GM12878 (cell line): ENCODE measurements around the gene NDE1. TPM values are rescaled to one million over a fixed set of nuclear protein-coding genes. Genes with fewer than 3 reads are reported as not detected.
"Not testable (repeated sequence)": the region's sequence is repeated elsewhere in the genome, so short reads cannot be mapped to it uniquely, and the experiment has no call there.

ENCODE experiments used
- ATAC-seq: fragments of 200-7000 bp; cut with Tn5 transposase; 3 replicates; pipeline ENCODE4 v1.9.1; 2020; ENCODE audit warnings: mild to moderate bottlenecking, moderate library complexity
- BruUV-seq: library from RNA; stranded (reverse); fragments of 400-500 nt; replicated peaks from 2 replicates; lab custom pipeline; 2021; lab: Mats Ljungman, UMichigan
- CTCF ChIA-PET: fragments of 300-600 bp; sonication (Branson Sonifier 250); formaldehyde crosslinking; extraction: SDS; loops from one replicate; lab custom pipeline; 2021; ENCODE audit warnings: inconsistent platforms; lab: Yijun Ruan, JAX
- POLR2A ChIA-PET: fragments of 350-600 bp; formaldehyde crosslinking; extraction: SDS; loops from one replicate; lab custom pipeline; 2021; ENCODE audit warnings: inconsistent platforms; lab: Charles Lee
- RAD21 ChIA-PET: fragments of 300-600 bp; sonication (Branson Sonifier 250); formaldehyde crosslinking; loops from one replicate; lab custom pipeline; 2023; ENCODE audit warnings: antibody characterized with exemption; ENCODE audit not compliant: unreplicated experiment; lab: Charles Lee
- SMC1A ChIA-PET: fragments of 300-600 bp; sonication (Branson Sonifier 250); formaldehyde crosslinking; loops from one replicate; lab custom pipeline; 2023; ENCODE audit not compliant: unreplicated experiment, uncharacterized antibody; lab: Charles Lee
- DNase-seq: peaks from one replicate; pipeline ENCODE4 v3.0.0-alpha.2; 2011; ENCODE audit warnings: low read depth, low spot score
- FAIRE-seq: peaks from 3 replicates; lab custom pipeline; 2011; peaks lifted over from hg19 to GRCh38; lab: Jason Lieb, UNC
- H2AFZ ChIP-seq: 2 replicates; pipeline ENCODE4 v1.6.0; 2011; ENCODE audit warnings: low read depth, low read length, control low read depth; ENCODE audit not compliant: control insufficient read depth
- H3K27ac ChIP-seq: 2 replicates; pipeline ENCODE4 v1.5.1; 2011; ENCODE audit warnings: control low read depth; ENCODE audit not compliant: control insufficient read depth, insufficient read depth
- H3K27me3 ChIP-seq, 2 experiments: replicated peaks in 1 of 2; 2 replicates each; pipeline versions ENCODE4 v1.6.0 to v1.6.1; 2011; ENCODE audit warnings: low read length in 1 of 2; ENCODE audit not compliant: control insufficient read depth in 2 of 2, insufficient read depth in 2 of 2
- H3K36me3 ChIP-seq, 2 experiments: 2 replicates each; pipeline ENCODE4 v1.5.1; 2011; ENCODE audit warnings: low read length in 1 of 2; ENCODE audit not compliant: control insufficient read depth in 2 of 2, insufficient read depth in 2 of 2
- H3K4me1 ChIP-seq: 2 replicates; pipeline ENCODE4 v1.6.1; 2011; ENCODE audit warnings: mild to moderate bottlenecking, low read length, moderate library complexity, mixed read lengths; ENCODE audit not compliant: control insufficient read depth, insufficient read depth
- H3K4me2 ChIP-seq: 2 replicates; pipeline ENCODE4 v1.6.0; 2011; ENCODE audit warnings: control low read depth; ENCODE audit not compliant: control insufficient read depth, insufficient read depth
- H3K4me3 ChIP-seq: fragments of 200-600 bp; sonication (generic); 2 replicates; pipeline ENCODE4 v1.5.1; 2016
- H3K79me2 ChIP-seq: 2 replicates; pipeline ENCODE4 v1.6.0; 2011; ENCODE audit warnings: low read length; ENCODE audit not compliant: control insufficient read depth, insufficient read depth
- H3K9ac ChIP-seq: 2 replicates; pipeline ENCODE4 v1.8.0; 2011; ENCODE audit warnings: low read length, control low read depth, mixed read lengths; ENCODE audit not compliant: control insufficient read depth, insufficient read depth
- H3K9me3 ChIP-seq: replicated peaks from 3 replicates; pipeline ENCODE4 v1.5.1; 2011; ENCODE audit warnings: mild to moderate bottlenecking, low read length; ENCODE audit not compliant: control insufficient read depth, insufficient read depth
- H4K20me1 ChIP-seq: 2 replicates; pipeline ENCODE4 v1.6.0; 2011; ENCODE audit not compliant: control insufficient read depth, insufficient read depth
- CBX3 ChIP-seq: fragments of 200-600 bp; sonication (generic); IDR thresholded peaks from 2 replicates; pipeline ENCODE4 v1.6.1; 2016; ENCODE audit warnings: low read depth, borderline replicate concordance
- E2F8 ChIP-seq: fragments of 450-650 bp; IDR thresholded peaks from 2 replicates; pipeline ENCODE4 v1.6.1; 2018; ENCODE audit warnings: mild to moderate bottlenecking, low read depth, moderate library complexity; ENCODE audit not compliant: partially characterized antibody
- KLF5 ChIP-seq: fragments of 450-650 bp; IDR thresholded peaks from 2 replicates; pipeline ENCODE4 v1.6.1; 2014; ENCODE audit warnings: mild to moderate bottlenecking; ENCODE audit not compliant: partially characterized antibody
- MTA3 ChIP-seq: IDR thresholded peaks from 2 replicates; pipeline ENCODE4 v1.6.1; 2012; ENCODE audit warnings: low read length, inconsistent platforms, borderline replicate concordance
- NKRF ChIP-seq: fragments of 450-650 bp; conservative IDR thresholded peaks from 2 replicates; pipeline ENCODE4 v1.6.1; 2017; ENCODE audit warnings: mild to moderate bottlenecking, moderate library complexity
- RUNX3 ChIP-seq: IDR thresholded peaks from 2 replicates; pipeline ENCODE4 v1.6.1; 2012; ENCODE audit warnings: low read length, inconsistent platforms
- ZBTB33 ChIP-seq: fragments of 450-650 bp; IDR thresholded peaks from 2 replicates; pipeline ENCODE4 v1.6.1; 2017; ENCODE audit warnings: mild to moderate bottlenecking
- WGBS: methylation state at CpG from one replicate; pipeline ENCODE4 v1.1.6; 2016; ENCODE audit warnings: low lambda C conversion rate; ENCODE audit not compliant: insufficient replicate concordance, insufficient coverage; ENCODE audit errors: missing lambda C conversion rate; 5-methylcytosine and 5-hydroxymethylcytosine counted together
- in situ Hi-C: fragments of 300-500 bp; cut with MboI; formaldehyde crosslinking; loops from 9 replicates; pipeline ENCODE4 v1.14.3; 2018; ENCODE audit warnings: mixed read lengths
- intact Hi-C: fragments of 100-400 bp; cut with micrococcal nuclease; formaldehyde crosslinking; loops from one replicate; pipeline ENCODE4 v1.14.2; 2022; ENCODE audit not compliant: unreplicated experiment
- polyA plus RNA-seq, 11 experiments: library from polyadenylated mRNA; depleted of rRNA in 4 of 11; unstranded in 6 of 11; stranded (reverse) in 5 of 11; fragments of >200 nt; fragmentation: Nextera tagmentation in 4 of 11; fragmentation: Illumina TruSeq in 1 of 11; extraction: Ambion mirVana in 4 of 11; extraction: Trizol in 1 of 11; gene quantifications; 1 replicate in 1 of 11; 2 replicates in 10 of 11; pipeline versions ENCODE4 v1.2.1 to v1.2.3, GENCODE V29; 2011 to 2016; ENCODE audit warnings: inconsistent platforms in 2 of 11, missing spikeins in 2 of 11, low read depth in 1 of 11
- total RNA-seq, 4 experiments: library from RNA; depleted of rRNA in 3 of 4; stranded (reverse); fragments of >200 nt in 3 of 4; fragmentation: Illumina TruSeq in 1 of 4; extraction: Trizol in 1 of 4; gene quantifications; 2 replicates each; pipeline versions ENCODE4 v1.2.1 to v1.2.3, GENCODE V29; 2013 to 2021

NDE1 gene
- total and polyA plus RNA-seq, 10 of the 15 experiments (the other 5 are each of a cell fraction or from before 2014, with no cell fraction given) = 5.7 to 148 (median 87.8) TPM

GRCh38 chr16:15672127-15672513, 22.1 kb downstream of the NDE1 start:
- H4K20me1 ChIP-seq, ATAC-seq, DNase-seq, H2AFZ ChIP-seq, H3K27me3 ChIP-seq, intact Hi-C loops, FAIRE-seq, in situ Hi-C loops, H3K9ac ChIP-seq, H3K9me3 ChIP-seq, H3K27ac ChIP-seq, H3K79me2 ChIP-seq, BruUV-seq, H3K4me2 ChIP-seq, H3K4me1 ChIP-seq, H3K4me3 ChIP-seq: not testable (repeated sequence)
- CTCF ChIA-PET = interaction anchor here (1.1 to 1.4 kb wide), 2 partner anchors 10 to 25 kb away, joined by 3 to 4 read pairs; no protein-coding TSS in a partner anchor
- RAD21 ChIA-PET = interaction anchor here (0.7 to 1.5 kb wide), 2 partner anchors 14 to 36 kb away, joined by 3 read pairs; no protein-coding TSS in a partner anchor
- POLR2A ChIA-PET = interaction anchor here (1.1 to 1.7 kb wide), 2 partner anchors 21 to 42 kb away, joined by 3 to 4 read pairs; no protein-coding TSS in a partner anchor
- SMC1A ChIA-PET = interaction anchor here (0.6 to 1.2 kb wide), 3 partner anchors 10 to 29 kb away, joined by 3 to 5 read pairs (median 3); partner anchors contain the start of gene MARF1
- WGBS = 97% methylated on average over 10 of the region's 10 CpGs
- H3K36me3 ChIP-seq = peaks cover 41 to 47% of the 10 kb centered on the region in 2 experiments

- H3K4me2 ChIP-seq = no peak overlapping the region
- peaks cover 6% of the 10 kb centered on the region; the same call in 1 of the 2 replicates for H4K20me1 ChIP-seq
- in situ Hi-C loops (no loop called here), intact Hi-C loops (no loop called here)
- H3K9me3 ChIP-seq = no peaks in the 10 kb centered on the region
- CTCF ChIA-PET = interaction anchor here (0.6 to 1.4 kb wide), 3 partner anchors 10 to 248 kb away, joined by 3 to 4 read pairs (median 3); no protein-coding TSS in a partner anchor
- no peak overlapping the region for H3K27ac ChIP-seq
- H3K79me2 ChIP-seq = peaks cover 5% of the 10 kb centered on the region
- no peak overlapping the region for H3K4me3 ChIP-seq
- POLR2A ChIA-PET = interaction anchor here (1.7 kb wide), 1 partner anchor 22 kb away, joined by 4 read pairs; no protein-coding TSS in a partner anchor
- peaks cover 44 to 47% of the 10 kb centered on the region in 2 experiments for H3K36me3 ChIP-seq
- H3K4me1 ChIP-seq = no peaks in the 10 kb centered on the region
- ATAC-seq (no peak), DNase-seq (no peak), FAIRE-seq (no peak)
- SMC1A ChIA-PET = interaction anchor here (0.6 kb wide), 1 partner anchor 29 kb away, joined by 3 read pairs; the partner anchor contains the start of gene MARF1
- WGBS = 62% methylated on average over 20 of the region's 20 CpGs
- no peaks in the 10 kb centered on the region for H3K27me3 ChIP-seq
- H2AFZ ChIP-seq = no peak overlapping the region
- RAD21 ChIA-PET = interaction anchor here (0.7 to 1.5 kb wide), 2 partner anchors 14 to 37 kb away, joined by 3 read pairs; no protein-coding TSS in a partner anchor
- H3K9ac ChIP-seq = no peak overlapping the region
- no TSS peak for BruUV-seq
- TF ChIP-seq ZBTB33 (no peak), KLF5 (no peak), E2F8 (no peak), CBX3 (no peak), MTA3 (no peak), RUNX3 (no peak), NKRF (no peak)
These were observed 22.6 kb downstream of the NDE1 start for GRCh38 chr16:15672514-15673167.
